Measurements from ENCODE around the gene SLCO1B3. TPM values are rescaled to one million over a fixed set of nuclear protein-coding genes. Genes with fewer than 3 reads are reported as not detected.

The SLCO1B3 gene
- total and polyA plus RNA-seq, 2 donors from 2014 or later: not detected

DNA sequence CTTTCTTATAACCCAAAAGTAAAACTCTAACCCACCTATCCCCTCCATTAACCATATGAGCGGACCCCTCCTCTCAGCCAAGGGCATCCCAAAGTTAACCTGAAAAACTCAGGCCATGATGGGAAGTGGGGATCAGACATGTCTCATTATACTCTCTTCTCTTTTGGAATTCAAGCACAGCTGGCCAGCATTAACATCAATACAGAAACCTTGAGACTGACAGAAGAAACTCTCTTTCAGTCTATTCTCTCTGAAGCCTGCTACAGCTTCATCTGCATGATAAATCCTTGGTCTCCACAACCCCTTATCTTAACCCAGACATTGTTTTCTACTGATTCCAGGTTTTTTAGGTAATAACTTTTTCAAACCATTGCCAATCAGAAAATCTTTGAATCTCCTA is 17.5 kb upstream of the SLCO1B3 start:
- no peak overlapping the region for H3K9ac ChIP-seq (ENCODE audit: low read length in 3 of 3)
- H3K4me1 ChIP-seq (ENCODE audit: control insufficient read depth in 2 of 3, insufficient read depth in 2 of 3, low read depth in 1 of 3, low read length in 3 of 3): no peaks in the 10 kb centered on the region
- TF ChIP-seq, protein P1, sequence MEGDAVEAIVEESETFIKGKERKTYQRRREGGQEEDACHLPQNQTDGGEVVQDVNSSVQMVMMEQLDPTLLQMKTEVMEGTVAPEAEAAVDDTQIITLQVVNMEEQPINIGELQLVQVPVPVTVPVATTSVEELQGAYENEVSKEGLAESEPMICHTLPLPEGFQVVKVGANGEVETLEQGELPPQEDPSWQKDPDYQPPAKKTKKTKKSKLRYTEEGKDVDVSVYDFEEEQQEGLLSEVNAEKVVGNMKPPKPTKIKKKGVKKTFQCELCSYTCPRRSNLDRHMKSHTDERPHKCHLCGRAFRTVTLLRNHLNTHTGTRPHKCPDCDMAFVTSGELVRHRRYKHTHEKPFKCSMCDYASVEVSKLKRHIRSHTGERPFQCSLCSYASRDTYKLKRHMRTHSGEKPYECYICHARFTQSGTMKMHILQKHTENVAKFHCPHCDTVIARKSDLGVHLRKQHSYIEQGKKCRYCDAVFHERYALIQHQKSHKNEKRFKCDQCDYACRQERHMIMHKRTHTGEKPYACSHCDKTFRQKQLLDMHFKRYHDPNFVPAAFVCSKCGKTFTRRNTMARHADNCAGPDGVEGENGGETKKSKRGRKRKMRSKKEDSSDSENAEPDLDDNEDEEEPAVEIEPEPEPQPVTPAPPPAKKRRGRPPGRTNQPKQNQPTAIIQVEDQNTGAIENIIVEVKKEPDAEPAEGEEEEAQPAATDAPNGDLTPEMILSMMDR (IDR thresholded peaks at IDR 0.05; ENCODE audit: borderline replicate concordance, extremely low read depth, insufficient read depth): no peak
- H3K9me3 ChIP-seq (ENCODE audit: control insufficient read depth in 2 of 3, insufficient read depth in 1 of 3, low read length in 3 of 3): no peaks in the 10 kb centered on the region
- no peaks in the 10 kb centered on the region for H3K27me3 ChIP-seq (ENCODE audit: control insufficient read depth, insufficient read depth, low read length)
- DNase-seq: no peak
- H3K4me3 ChIP-seq (ENCODE audit: low read length in 3 of 3): no peak overlapping the region
- H3K27ac ChIP-seq (ENCODE audit: low read depth in 2 of 2, low read length in 2 of 2): no peak overlapping the region
- H3K36me3 ChIP-seq (ENCODE audit: control insufficient read depth in 2 of 3, insufficient read depth in 3 of 3, low read length in 3 of 3): no peaks in the 10 kb centered on the region
- no peak for FAIRE-seq
- intact Hi-C loops (cut with DNase I): no loop called here

DNA sequence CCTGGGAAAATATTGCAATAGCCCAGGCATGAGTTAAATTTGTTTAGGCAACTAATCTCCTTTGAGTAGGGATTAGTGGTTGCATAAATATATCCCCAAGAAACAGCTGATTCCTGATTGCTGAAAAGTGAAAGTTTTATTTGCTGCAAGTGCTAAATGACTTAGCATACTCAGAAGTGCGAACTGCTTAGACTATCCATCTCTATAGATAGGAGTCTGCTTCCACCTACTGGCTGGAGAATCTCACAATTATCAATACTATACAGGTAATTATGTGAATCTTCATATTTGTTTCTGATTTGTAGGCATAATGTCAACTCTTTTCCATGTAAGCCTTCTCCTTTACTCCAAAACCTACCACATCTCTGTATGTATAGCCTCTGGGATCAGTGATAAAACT is 12.0 kb upstream of the SLCO1B3 start:
- intact Hi-C loops (cut with DNase I): no loop called here
- Histone ChIP-seq H3K36me3 (ENCODE audit: control insufficient read depth in 2 of 3, insufficient read depth in 3 of 3, low read length in 3 of 3) (no peaks in the 10 kb centered on the region), H3K9me3 (ENCODE audit: control insufficient read depth in 2 of 3, insufficient read depth in 1 of 3, low read length in 3 of 3) (no peaks in the 10 kb centered on the region), H3K4me3 (ENCODE audit: low read length in 3 of 3) (no peak overlapping the region), H3K27me3 (ENCODE audit: control insufficient read depth, insufficient read depth, low read length) (no peaks in the 10 kb centered on the region), H3K4me1 (ENCODE audit: control insufficient read depth in 2 of 3, insufficient read depth in 2 of 3, low read depth in 1 of 3, low read length in 3 of 3) (no peaks in the 10 kb centered on the region), H3K27ac (ENCODE audit: low read depth in 2 of 2, low read length in 2 of 2) (no peak overlapping the region), H3K9ac (ENCODE audit: low read length in 3 of 3) (no peak overlapping the region)
- no peak for FAIRE-seq
- TF ChIP-seq, protein P1 (IDR thresholded peaks at IDR 0.05; ENCODE audit: borderline replicate concordance, extremely low read depth, insufficient read depth): peak; percentile 17
- DNase-seq: peak in 2 of 5 donors; percentile 19 to 55

DNA sequence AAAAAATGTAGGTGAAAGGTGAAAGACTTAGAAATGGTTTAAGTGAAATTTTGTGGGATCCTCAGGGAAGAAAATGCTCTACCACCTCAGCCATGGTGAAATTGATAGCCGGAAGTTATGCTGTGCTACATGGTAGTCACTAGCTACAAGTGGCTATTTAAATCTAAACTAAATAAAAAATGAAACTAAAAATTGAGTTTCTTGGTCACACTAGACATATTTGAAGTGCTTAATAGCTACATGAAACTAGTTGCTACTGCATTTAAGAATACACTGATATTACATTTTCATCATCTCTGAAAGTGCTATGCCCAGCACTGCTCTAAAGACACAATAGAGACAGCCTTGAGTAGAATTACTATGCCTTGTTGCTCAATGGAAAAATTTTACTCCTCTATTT is 10.3 kb upstream of the SLCO1B3 start:
- TF ChIP-seq, protein P1 (IDR thresholded peaks at IDR 0.05; ENCODE audit: borderline replicate concordance, extremely low read depth, insufficient read depth): no peak
- H3K27me3 ChIP-seq (ENCODE audit: control insufficient read depth, insufficient read depth, low read length): no peaks in the 10 kb centered on the region

DNA sequence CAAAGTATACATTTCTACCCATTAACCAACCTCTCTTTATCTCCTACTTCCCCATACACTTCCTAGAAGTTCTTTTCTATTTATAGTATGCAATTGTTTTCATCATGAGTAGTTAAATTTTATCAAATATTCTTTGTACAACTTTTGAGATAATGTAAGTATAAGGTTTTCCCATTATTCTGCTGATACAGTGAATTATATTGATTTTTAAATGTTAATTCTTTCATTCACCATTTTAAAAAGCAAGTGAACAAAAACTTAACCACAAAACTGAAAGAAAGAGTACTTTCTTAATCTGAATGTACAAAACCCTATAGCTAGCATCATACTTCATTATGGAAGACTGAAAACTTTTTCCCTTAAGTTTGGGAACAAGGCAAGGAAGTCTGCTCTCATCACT is 9.5 kb upstream of the SLCO1B3 start:
- TF ChIP-seq, protein P1 (IDR thresholded peaks at IDR 0.05; ENCODE audit: borderline replicate concordance, extremely low read depth, insufficient read depth): no peak
- Histone ChIP-seq H3K27ac (ENCODE audit: low read depth in 2 of 2, low read length in 2 of 2) (no peak overlapping the region), H3K4me1 (ENCODE audit: control insufficient read depth in 2 of 3, insufficient read depth in 2 of 3, low read depth in 1 of 3, low read length in 3 of 3) (no peaks in the 10 kb centered on the region), H3K27me3 (ENCODE audit: control insufficient read depth, insufficient read depth, low read length) (no peaks in the 10 kb centered on the region), H3K36me3 (ENCODE audit: control insufficient read depth in 2 of 3, insufficient read depth in 3 of 3, low read length in 3 of 3) (no peaks in the 10 kb centered on the region), H3K9ac (ENCODE audit: low read length in 3 of 3) (no peak overlapping the region), H3K9me3 (ENCODE audit: control insufficient read depth in 2 of 3, insufficient read depth in 1 of 3, low read length in 3 of 3) (no peaks in the 10 kb centered on the region), H3K4me3 (ENCODE audit: low read length in 3 of 3) (no peak overlapping the region)
- no peak for DNase-seq
- intact Hi-C loops (cut with DNase I): no loop called here
- FAIRE-seq: peak; percentile 30

More for the DNA sequence above, 10.3 kb upstream of the SLCO1B3 start:
- no peak overlapping the region for H3K27ac ChIP-seq (ENCODE audit: low read depth in 2 of 2, low read length in 2 of 2)
- no peak overlapping the region for H3K4me3 ChIP-seq (ENCODE audit: low read length in 3 of 3)
- H3K9me3 ChIP-seq (ENCODE audit: control insufficient read depth in 2 of 3, insufficient read depth in 1 of 3, low read length in 3 of 3): no peaks in the 10 kb centered on the region
- FAIRE-seq (no peak), DNase-seq (no peak)
- H3K4me1 ChIP-seq (ENCODE audit: control insufficient read depth in 2 of 3, insufficient read depth in 2 of 3, low read depth in 1 of 3, low read length in 3 of 3): no peaks in the 10 kb centered on the region
- intact Hi-C loops (cut with DNase I): no loop called here
- H3K36me3 ChIP-seq (ENCODE audit: control insufficient read depth in 2 of 3, insufficient read depth in 3 of 3, low read length in 3 of 3): no peaks in the 10 kb centered on the region
- no peak overlapping the region for H3K9ac ChIP-seq (ENCODE audit: low read length in 3 of 3)
